HEK293 (cell line): Measurements from ENCODE around the gene RAB22A.

ENCODE experiments used
- CTCF ChIA-PET: fragments of 350-600 bp; formaldehyde crosslinking; extraction: SDS; loops from one replicate; lab custom pipeline; 2021; ENCODE audit warnings: antibody characterized with exemption; lab: Yijun Ruan, JAX
- POLR2A ChIA-PET: fragments of 300-600 bp; formaldehyde crosslinking; extraction: SDS; loops from one replicate; lab custom pipeline; 2020; ENCODE audit warnings: antibody characterized with exemption, inconsistent platforms; lab: Yijun Ruan, JAX
- H3K27ac ChIP-seq: fragments of 200-500 bp; sonication (Bioruptor generic); 2 replicates; pipeline ENCODE4 v1.5.1; 2014; ENCODE audit warnings: low read depth, low read length, control low read depth, inconsistent platforms; ENCODE audit errors: extremely low read depth
- H3K36me3 ChIP-seq, 2 experiments: fragments of 200-500 bp in 1 of 2; sonication (Bioruptor generic) in 1 of 2; 1 replicate in 1 of 2; 2 replicates in 1 of 2; pipeline ENCODE4 v1.5.1; 2014 to 2017; ENCODE audit warnings: inconsistent platforms in 2 of 2, low read length in 2 of 2; ENCODE audit not compliant: control insufficient read depth in 2 of 2, insufficient read depth in 1 of 2
- H3K4me1 ChIP-seq: fragments of 200-500 bp; sonication (Bioruptor generic); 2 replicates; pipeline ENCODE4 v1.5.1; 2014; ENCODE audit warnings: mild to moderate bottlenecking, low read length, inconsistent platforms; ENCODE audit not compliant: control insufficient read depth, insufficient read depth
- H3K4me3 ChIP-seq: 2 replicates; pipeline ENCODE4 v1.5.1; 2011; ENCODE audit warnings: low read depth, mild to moderate bottlenecking, control low read depth, low read length, moderate library complexity
- H3K9me3 ChIP-seq: fragments of 200-500 bp; sonication (Bioruptor generic); 2 replicates; pipeline ENCODE4 v1.5.1; 2014; ENCODE audit warnings: low read depth, low read length, inconsistent platforms; ENCODE audit not compliant: control insufficient read depth, insufficient read depth
- SALL2 ChIP-seq: fragments of 450-650 bp; formaldehyde crosslinking; IDR thresholded peaks from 2 replicates; pipeline ENCODE4 v1.5.0; 2017; ENCODE audit warnings: missing biosample characterization, mild to moderate bottlenecking, missing genetic modification characterization, borderline replicate concordance
- ZNF19 ChIP-seq: fragments of 450-650 bp; formaldehyde crosslinking; IDR thresholded peaks from 2 replicates; pipeline ENCODE4; 2016; ENCODE audit warnings: missing biosample characterization, missing genetic modification characterization, low read depth
- ZNF48 ChIP-seq: fragments of 450-650 bp; formaldehyde crosslinking; IDR thresholded peaks from 2 replicates; pipeline ENCODE4 v1.5.1; 2016; ENCODE audit warnings: missing biosample characterization, missing genetic modification characterization
- ZNF514 ChIP-seq: fragments of 450-650 bp; formaldehyde crosslinking; IDR thresholded peaks from 2 replicates; pipeline ENCODE4 v1.5.1; 2016; ENCODE audit warnings: missing biosample characterization, missing genetic modification characterization
- ZNF529 ChIP-seq: fragments of 450-650 bp; formaldehyde crosslinking; IDR thresholded peaks from 2 replicates; pipeline ENCODE4 v1.5.1; 2017; ENCODE audit warnings: missing genetic modification characterization, missing biosample characterization; ENCODE audit not compliant: insufficient replicate concordance
- ZNF558 ChIP-seq: fragments of 450-650 bp; formaldehyde crosslinking; IDR thresholded peaks from 2 replicates; pipeline ENCODE4 v1.5.1; 2016; ENCODE audit warnings: missing biosample characterization, missing genetic modification characterization
- TF ChIP-seq, protein P1 (sequence below): fragments of 450-650 bp; formaldehyde crosslinking; conservative IDR thresholded peaks from 2 replicates; pipeline ENCODE4 v1.5.1; 2016; ENCODE audit warnings: low read depth, missing biosample characterization, missing genetic modification characterization

Gene RAB22A

DNA sequence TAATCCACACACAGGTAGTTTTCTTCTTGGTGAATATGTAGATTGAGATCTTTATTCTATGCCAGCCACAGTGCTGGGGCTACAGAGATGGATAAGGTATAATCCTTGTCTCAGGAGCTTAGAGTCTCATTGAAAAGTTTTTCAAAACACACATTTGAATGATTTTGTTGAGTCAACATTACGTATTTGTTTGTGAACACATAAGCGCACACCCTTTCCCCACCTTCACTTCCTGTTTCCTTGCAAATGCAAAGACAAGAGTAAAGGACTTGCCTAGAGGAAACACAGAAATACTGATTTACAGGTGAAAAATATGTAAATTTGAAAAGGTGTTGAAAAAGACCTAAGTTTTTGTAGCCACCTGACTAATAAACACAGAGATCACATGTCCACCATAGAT is 107.3 kb downstream of the RAB22A start:
- Histone ChIP-seq H3K36me3 (peaks cover 0 to 28% of the 10 kb centered on the region in 2 experiments; a peak in 2 of 3 replicates), H3K9me3 (no peaks in the 10 kb centered on the region), H3K4me1 (peaks cover 14% of the 10 kb centered on the region; the same call in 1 of the 2 replicates), H3K4me3 (no peak overlapping the region), H3K27ac (no peak overlapping the region)
- ChIA-PET POLR2A (no interaction called here), CTCF (interaction anchor here (0.8 kb wide), 1 partner anchor 207 kb away, joined by 4 read pairs; no protein-coding TSS in a partner anchor)
- TF ChIP-seq ZNF529 (tag by site-specific recombination) (no peak), ZNF19 (tag by site-specific recombination) (no peak), ZNF558 (no peak), SALL2 (no peak), ZNF514 (tag by site-specific recombination) (no peak), ZNF48 (tag by site-specific recombination) (no peak)
- TF ChIP-seq, protein P1, sequence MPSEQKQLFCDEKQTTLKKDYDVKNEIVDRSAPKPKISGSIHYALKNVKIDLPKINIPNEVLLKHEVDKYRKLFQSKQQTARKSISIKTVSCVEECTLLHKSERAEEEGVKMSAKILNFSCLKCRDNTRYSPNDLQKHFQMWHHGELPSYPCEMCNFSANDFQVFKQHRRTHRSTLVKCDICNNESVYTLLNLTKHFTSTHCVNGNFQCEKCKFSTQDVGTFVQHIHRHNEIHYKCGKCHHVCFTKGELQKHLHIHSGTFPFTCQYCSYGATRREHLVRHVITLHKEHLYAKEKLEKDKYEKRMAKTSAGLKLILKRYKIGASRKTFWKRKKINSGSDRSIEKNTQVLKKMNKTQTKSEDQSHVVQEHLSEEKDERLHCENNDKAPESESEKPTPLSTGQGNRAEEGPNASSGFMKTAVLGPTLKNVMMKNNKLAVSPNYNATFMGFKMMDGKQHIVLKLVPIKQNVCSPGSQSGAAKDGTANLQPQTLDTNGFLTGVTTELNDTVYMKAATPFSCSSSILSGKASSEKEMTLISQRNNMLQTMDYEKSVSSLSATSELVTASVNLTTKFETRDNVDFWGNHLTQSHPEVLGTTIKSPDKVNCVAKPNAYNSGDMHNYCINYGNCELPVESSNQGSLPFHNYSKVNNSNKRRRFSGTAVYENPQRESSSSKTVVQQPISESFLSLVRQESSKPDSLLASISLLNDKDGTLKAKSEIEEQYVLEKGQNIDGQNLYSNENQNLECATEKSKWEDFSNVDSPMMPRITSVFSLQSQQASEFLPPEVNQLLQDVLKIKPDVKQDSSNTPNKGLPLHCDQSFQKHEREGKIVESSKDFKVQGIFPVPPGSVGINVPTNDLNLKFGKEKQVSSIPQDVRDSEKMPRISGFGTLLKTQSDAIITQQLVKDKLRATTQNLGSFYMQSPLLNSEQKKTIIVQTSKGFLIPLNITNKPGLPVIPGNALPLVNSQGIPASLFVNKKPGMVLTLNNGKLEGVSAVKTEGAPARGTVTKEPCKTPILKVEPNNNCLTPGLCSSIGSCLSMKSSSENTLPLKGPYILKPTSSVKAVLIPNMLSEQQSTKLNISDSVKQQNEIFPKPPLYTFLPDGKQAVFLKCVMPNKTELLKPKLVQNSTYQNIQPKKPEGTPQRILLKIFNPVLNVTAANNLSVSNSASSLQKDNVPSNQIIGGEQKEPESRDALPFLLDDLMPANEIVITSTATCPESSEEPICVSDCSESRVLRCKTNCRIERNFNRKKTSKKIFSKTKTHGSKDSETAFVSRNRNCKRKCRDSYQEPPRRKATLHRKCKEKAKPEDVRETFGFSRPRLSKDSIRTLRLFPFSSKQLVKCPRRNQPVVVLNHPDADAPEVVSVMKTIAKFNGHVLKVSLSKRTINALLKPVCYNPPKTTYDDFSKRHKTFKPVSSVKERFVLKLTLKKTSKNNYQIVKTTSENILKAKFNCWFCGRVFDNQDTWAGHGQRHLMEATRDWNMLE (tag by site-specific recombination) = no peak
